ENCODE data around the gene SERAC1.
"Not testable (repeated sequence)": the region's sequence is repeated elsewhere in the genome, so short reads cannot be mapped to it uniquely, and the experiment has no call there.

DNA sequence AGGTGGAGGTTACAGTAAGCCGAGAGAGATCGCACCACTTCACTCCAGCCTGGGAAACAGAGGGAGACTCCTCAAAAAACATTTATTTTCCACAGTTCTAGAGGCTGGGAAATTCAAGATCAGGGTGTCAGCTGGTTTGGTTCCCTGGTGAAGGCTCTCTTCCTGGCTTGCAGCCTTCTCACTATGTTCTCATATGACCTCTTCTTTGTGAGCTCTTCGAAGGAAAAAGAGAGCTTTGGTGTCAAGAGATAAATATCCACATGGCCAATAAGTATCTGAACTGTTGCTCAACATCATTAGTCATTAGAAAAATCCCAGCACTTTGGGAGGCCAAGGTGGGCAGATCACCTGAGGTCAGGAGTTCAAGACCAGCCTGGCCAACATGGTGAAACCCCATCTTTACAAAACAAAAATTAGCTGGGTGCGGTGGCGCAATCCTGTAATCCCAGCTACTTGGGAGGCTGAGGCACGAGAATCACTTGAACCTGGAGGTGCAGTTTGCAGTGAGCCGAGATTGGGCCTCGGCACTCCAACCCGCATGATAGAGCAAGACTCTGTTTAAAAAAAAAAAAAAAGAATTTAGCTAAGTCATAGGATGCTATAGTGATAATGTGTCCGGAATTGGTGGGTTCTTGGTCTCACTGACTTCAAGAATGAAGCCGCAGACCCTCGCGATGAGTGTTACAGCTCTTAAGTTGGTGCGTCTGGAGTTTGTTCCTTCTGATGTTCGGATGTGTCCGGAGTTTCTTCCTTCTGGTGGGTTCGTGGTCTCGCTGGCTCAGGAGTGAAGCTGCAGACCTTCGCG lies 40.4 kb upstream of the SERAC1 start:
- TF ChIP-seq, protein P1, sequence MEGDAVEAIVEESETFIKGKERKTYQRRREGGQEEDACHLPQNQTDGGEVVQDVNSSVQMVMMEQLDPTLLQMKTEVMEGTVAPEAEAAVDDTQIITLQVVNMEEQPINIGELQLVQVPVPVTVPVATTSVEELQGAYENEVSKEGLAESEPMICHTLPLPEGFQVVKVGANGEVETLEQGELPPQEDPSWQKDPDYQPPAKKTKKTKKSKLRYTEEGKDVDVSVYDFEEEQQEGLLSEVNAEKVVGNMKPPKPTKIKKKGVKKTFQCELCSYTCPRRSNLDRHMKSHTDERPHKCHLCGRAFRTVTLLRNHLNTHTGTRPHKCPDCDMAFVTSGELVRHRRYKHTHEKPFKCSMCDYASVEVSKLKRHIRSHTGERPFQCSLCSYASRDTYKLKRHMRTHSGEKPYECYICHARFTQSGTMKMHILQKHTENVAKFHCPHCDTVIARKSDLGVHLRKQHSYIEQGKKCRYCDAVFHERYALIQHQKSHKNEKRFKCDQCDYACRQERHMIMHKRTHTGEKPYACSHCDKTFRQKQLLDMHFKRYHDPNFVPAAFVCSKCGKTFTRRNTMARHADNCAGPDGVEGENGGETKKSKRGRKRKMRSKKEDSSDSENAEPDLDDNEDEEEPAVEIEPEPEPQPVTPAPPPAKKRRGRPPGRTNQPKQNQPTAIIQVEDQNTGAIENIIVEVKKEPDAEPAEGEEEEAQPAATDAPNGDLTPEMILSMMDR (IDR thresholded peaks at IDR 0.05) = not testable (repeated sequence)
- not testable (repeated sequence) for TF ChIP-seq POLR2A (IDR thresholded peaks at IDR 0.05)
